ENCODE data around the gene OR51B4.
"Not testable (repeated sequence)": the region's sequence is repeated elsewhere in the genome, so short reads cannot be mapped to it uniquely, and the experiment has no call there.

The OR51B4 gene

GRCh38 chr11:5267033-5267563 lies 34.6 kb downstream of the OR51B4 start:
- no peak for DNase-seq

GRCh38 chr11:5266609-5267008 lies 35.1 kb downstream of the OR51B4 start:
- DNase-seq, result no peak

- no peak for DNase-seq
Observed at GRCh38 chr11:5265832-5266231, 35.9 kb downstream of the OR51B4 start.

GRCh38 chr11:5258543-5259262 lies 43.0 kb downstream of the OR51B4 start:
- DNase-seq, result no peak

- no peak for DNase-seq
Observed at GRCh38 chr11:5257296-5257695, 44.5 kb downstream of the OR51B4 start.

- DNase-seq, result not testable (repeated sequence)
Observed at GRCh38 chr11:5254646-5255413, 46.9 kb downstream of the OR51B4 start, which contains the start of gene HBG2. Gene HBG2 (minus strand): TSS chr11:5254781. CDS start chr11:5254728, 53 bp downstream.

GRCh38 chr11:5254023-5254422 lies 47.7 kb downstream of the OR51B4 start:
- DNase-seq, result not testable (repeated sequence)

- not testable (repeated sequence) for DNase-seq
Observed at GRCh38 chr11:5253440-5253839, 48.3 kb downstream of the OR51B4 start.

GRCh38 chr11:5252919-5253265 lies 48.9 kb downstream of the OR51B4 start:
- no peak for DNase-seq

- no peak for DNase-seq
Observed at GRCh38 chr11:5252192-5252918, 49.4 kb downstream of the OR51B4 start.

GRCh38 chr11:5251746-5252145 lies 50.0 kb downstream of the OR51B4 start:
- DNase-seq, result no peak
